SKM-1 (cell line): ENCODE results near the gene RNF19B.

ENCODE experiments used
- DNase-seq: peaks from one replicate; lab custom pipeline; 2025; ENCODE audit not compliant: unreplicated experiment; lab: John Stamatoyannopoulos, UW

The RNF19B gene

DNA sequence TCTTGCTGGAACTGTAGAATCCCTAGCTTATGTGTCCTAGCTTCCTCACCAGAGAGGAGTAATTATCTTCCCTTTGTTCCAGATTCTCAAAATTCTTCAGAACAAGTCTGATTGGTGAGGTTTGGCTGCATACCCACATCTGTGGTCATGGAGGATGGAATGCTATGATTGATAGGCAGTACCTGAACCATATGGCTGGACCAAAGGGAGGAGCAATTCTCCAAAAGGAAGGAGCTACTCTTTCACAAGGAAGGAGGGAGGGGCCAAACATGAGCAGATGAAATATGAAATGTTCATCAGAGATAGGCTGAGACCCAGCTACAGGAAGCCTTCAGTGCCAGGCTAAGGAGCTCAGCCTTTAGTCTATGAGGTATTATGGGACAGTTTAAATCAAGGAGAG, 5.0 kb upstream of the RNF19B start:
- no peak for DNase-seq

- no peak for DNase-seq
These were observed 3.4 kb upstream of the RNF19B start for GRCh38 chr1:32967888-32968568.

DNA sequence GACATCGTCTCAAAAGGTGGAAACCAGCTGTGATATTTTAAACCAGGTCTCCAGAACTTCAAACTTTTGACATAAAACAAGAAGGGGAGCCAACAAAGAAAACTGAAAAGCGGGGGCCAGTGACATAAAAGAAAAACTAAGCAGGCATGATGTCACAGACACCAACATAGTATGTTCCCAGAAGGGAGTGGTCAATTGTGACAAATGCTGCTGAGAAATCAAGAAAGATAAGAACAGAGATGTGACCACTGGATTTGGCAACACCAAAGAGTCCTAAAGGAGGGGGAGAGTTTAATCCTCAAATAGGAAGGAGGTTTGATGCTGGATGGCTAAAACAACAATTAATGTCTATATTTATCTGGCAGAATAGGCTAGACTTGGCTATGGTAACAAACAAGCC, 2.3 kb upstream of the RNF19B start:
- DNase-seq: no peak

- DNase-seq: no peak
These were observed 690 bp upstream of the RNF19B start for GRCh38 chr1:32965251-32965747.

DNA sequence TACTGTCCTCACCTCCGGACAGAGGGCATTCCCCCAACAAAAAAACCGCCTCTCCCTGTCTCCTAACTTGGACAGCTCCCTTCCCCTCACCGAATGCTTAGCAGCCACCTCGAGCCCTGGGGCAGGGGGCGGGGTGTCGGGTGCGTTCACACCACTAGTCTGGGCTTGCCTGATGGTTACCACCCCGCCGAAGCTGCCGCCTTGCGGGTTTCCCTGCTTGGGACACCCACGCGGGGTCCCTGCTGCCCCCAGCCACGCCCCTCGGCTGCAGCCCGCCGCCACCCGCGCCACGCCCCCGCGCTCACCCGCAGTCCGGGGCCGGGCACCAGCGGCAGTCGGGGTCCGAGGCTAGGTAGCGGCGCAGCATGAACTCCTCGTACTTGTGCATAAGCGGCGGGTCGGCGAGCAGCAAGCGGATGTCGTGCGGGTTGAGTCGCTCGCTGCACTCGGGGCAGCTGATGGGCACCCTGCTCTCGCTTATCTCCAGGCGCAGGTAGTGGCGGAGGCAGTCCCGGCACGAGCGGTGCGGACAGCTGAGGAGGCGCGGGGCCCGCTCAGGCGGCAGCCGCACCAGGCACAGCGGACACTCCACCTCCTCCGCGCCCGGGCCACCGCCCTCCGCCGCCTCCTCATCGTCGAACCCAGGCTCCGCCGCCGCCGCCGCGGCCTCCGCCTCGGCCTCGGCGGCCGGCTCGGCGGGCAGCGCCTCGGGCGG, 706 bp downstream of the RNF19B start:
- no peak for DNase-seq

- DNase-seq: no peak
These were observed 2.2 kb downstream of the RNF19B start for GRCh38 chr1:32962248-32962896.

DNA sequence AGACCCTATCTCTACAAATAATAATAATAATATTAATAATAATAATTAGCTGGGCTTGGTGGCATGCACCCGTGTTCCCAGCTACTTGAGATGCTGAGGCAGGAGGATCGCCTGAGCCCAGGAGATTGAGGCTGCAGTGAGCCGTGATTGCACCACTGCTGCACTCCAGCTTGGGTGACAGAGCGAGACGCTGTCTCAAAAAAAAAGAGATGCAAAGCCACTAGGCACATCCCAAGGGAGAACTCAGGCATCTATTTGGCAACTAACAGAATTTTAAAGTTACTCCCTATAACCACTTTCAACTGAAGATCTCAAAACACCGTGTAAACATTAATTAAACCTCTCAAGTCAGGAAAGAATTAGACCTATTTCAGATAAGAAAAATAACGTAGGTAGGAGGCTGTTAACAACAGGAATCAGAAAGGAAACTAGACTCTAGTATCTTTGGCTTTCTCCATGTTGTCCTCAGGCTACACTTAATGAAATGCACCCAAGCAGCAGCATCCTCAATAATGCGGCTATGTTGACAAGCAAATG, 3.7 kb downstream of the RNF19B start:
- no peak for DNase-seq

GRCh38 chr1:32960342-32960741, 4.3 kb downstream of the RNF19B start:
- DNase-seq: no peak

GRCh38 chr1:32958827-32959226, 5.8 kb downstream of the RNF19B start:
- DNase-seq: no peak

DNA sequence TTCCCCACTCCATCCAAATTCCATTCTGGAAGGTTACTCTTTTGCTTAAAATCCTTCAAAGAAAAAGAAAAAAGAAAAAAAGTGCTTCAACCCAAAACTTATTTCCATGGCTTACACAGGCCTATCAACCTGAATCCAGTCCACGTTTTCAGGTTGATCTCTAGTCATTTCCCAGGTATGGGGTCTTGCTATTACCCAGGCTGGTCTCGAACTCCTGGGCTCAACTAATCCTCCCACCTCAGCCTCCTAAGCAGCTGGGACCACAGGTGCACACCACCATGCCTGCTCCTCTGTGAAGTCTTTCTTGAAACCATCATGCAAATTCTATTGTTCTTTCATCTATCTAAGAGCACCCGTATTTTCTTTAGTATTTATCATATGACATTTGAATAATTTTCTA, 7.6 kb downstream of the RNF19B start:
- DNase-seq: no peak

- no peak for DNase-seq
These were observed 10.4 kb downstream of the RNF19B start for GRCh38 chr1:32954168-32954567.

DNA sequence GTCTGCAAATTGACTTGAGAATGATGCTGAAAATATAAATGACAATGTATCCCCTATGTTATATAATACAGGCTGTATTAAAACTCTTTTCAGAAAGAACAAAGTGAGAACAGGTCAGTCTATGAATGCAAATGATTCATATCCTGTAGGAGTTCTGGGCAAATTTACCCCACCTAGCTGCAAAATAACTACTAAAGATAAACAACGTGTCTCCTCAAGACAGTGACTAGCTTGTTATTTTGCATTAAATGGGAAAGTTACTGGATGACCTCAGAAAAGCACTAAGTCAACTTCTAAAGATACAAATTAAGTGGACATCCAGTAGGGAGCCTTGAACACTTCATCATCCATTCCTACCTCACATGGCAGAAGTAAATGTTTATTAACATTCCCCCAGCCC, 11.1 kb downstream of the RNF19B start:
- DNase-seq: no peak

- DNase-seq: no peak
These were observed 15.1 kb downstream of the RNF19B start for GRCh38 chr1:32949519-32949918.

- DNase-seq: no peak
These were observed 15.7 kb downstream of the RNF19B start for GRCh38 chr1:32948905-32949304.

DNA sequence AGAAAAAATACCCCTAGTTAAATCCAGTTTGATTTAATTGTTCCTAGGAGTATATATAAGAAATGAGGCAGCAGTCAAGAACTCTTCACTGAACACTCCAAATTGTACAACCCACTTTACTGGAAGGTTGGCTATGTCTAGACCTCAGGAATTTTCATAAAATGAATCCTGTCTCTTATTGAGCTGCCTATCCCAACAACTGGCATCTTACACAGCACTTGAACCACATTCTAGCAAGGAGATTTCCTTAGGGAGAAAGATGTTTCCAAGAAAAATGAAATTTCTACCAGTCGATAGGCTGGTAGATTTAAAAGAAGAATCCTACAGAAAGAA, 16.3 kb downstream of the RNF19B start:
- DNase-seq: no peak

- no peak for DNase-seq
These were observed 16.8 kb downstream of the RNF19B start for GRCh38 chr1:32947669-32948389.

- DNase-seq: no peak
These were observed 18.2 kb downstream of the RNF19B start for GRCh38 chr1:32946413-32946812.

DNA sequence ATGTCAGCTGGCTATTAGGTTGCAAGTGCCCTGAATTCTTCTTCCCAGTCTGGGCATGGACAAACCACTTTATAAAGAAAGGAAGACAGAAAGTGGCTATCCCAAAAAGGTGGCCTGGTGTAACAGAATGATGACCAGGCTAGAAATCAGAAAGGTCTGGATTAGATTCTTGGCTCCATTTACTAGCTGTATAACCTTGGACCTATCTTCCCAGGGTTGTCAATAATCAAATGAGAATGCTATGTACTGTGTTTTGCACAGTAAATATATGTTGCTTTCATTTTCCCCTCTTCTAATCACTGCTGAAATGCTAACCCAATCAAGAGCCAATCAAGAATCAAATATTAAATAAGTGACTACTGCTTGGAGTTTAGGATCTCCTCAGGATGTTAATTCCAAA, 20.4 kb downstream of the RNF19B start:
- DNase-seq: no peak

- no peak for DNase-seq
These were observed 24.8 kb downstream of the RNF19B start for GRCh38 chr1:32939655-32940371.

GRCh38 chr1:32937061-32937460, 27.5 kb downstream of the RNF19B start:
- no peak for DNase-seq

DNA sequence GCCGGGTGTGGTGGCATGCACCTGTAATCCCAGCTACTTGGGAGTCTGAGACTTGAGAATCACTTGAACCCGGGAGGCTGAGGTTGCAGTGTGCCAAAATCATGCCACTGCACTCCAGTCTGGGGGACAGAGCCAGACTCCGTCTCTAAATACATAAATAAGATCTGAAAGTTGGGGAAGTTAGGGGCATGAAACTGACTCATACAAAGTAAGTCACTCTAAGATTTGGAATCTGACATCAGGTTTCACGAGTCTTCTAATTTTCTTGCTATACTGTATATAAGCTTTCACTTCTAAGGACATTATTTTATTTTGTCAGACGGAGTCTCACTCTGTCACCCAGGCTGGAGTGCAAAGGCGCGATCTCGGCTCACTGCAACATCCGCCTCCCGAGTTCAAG, 30.1 kb downstream of the RNF19B start:
- no peak for DNase-seq
